Osteocyte (in vitro differentiated cells): ENCODE results near the gene TSPAN18. TPM values are rescaled to one million over a fixed set of nuclear protein-coding genes. Genes with fewer than 3 reads are reported as not detected.

Source experiments
- DNase-seq: peaks from one replicate; pipeline ENCODE4 v3.0.0; 2021; ENCODE audit warnings: mixed read lengths; ENCODE audit not compliant: unreplicated experiment; ENCODE audit errors: extremely low spot score
- H3K27ac Mint-ChIP-seq: one replicate; pipeline ENCODE4 v1.8.0; 2021; ENCODE audit warnings: mild to moderate bottlenecking, mixed read lengths; ENCODE audit not compliant: unreplicated experiment
- H3K27me3 Mint-ChIP-seq: one replicate; pipeline ENCODE4 v1.8.0; 2021; ENCODE audit warnings: mixed read lengths; ENCODE audit not compliant: unreplicated experiment
- H3K36me3 Mint-ChIP-seq: one replicate; pipeline ENCODE4 v1.8.0; 2021; ENCODE audit warnings: mixed read lengths; ENCODE audit not compliant: unreplicated experiment
- H3K4me1 Mint-ChIP-seq: one replicate; pipeline ENCODE4 v1.8.0; 2021; ENCODE audit warnings: mixed read lengths; ENCODE audit not compliant: unreplicated experiment
- H3K4me3 Mint-ChIP-seq: one replicate; pipeline ENCODE4 v1.8.0; 2021; ENCODE audit warnings: mild to moderate bottlenecking, moderate library complexity, mixed read lengths; ENCODE audit not compliant: unreplicated experiment
- H3K9me3 Mint-ChIP-seq: one replicate; pipeline ENCODE4 v1.8.0; 2021; ENCODE audit warnings: mixed read lengths; ENCODE audit not compliant: unreplicated experiment
- CTCF ChIP-seq: fragments of 200-600 bp; sonication (generic); IDR thresholded peaks from 2 replicates; pipeline ENCODE4 v1.5.0; 2021; ENCODE audit warnings: antibody characterized with exemption, mild to moderate bottlenecking, moderate library complexity
- total RNA-seq: library from RNA; stranded (reverse); gene quantifications from 2 replicates; pipeline ENCODE4 v1.2.1, GENCODE V29; 2021

TSPAN18 gene
- total RNA-seq, 1 donor from 2014 or later: 13.4 TPM

GRCh38 chr11:44943696-44944095 is 216.9 kb downstream of the TSPAN18 start:
- DNase-seq: no peak
- TF ChIP-seq CTCF: no peak
- Mint-ChIP-seq H3K36me3 (peaks cover 7% of the 10 kb centered on the region), H3K27me3 (no peaks in the 10 kb centered on the region), H3K9me3 (no peaks in the 10 kb centered on the region), H3K4me1 (peaks cover 52% of the 10 kb centered on the region), H3K4me3 (no peak overlapping the region), H3K27ac (no peak overlapping the region)

- Mint-ChIP-seq H3K4me1 (peaks cover 58% of the 10 kb centered on the region), H3K9me3 (no peaks in the 10 kb centered on the region), H3K36me3 (peaks cover 7% of the 10 kb centered on the region), H3K27ac (peak overlapping the region; percentile 38), H3K4me3 (no peak overlapping the region), H3K27me3 (no peaks in the 10 kb centered on the region)
- DNase-seq: no peak
- TF ChIP-seq CTCF: no peak
These were observed 217.6 kb downstream of the TSPAN18 start for GRCh38 chr11:44944181-44944852.

GRCh38 chr11:44944853-44945235 is 218.1 kb downstream of the TSPAN18 start:
- no peak overlapping the region for H3K27ac Mint-ChIP-seq
- H3K4me3 Mint-ChIP-seq: no peak overlapping the region
- no peak for DNase-seq
- no peak for TF ChIP-seq CTCF
- no peaks in the 10 kb centered on the region for H3K27me3 Mint-ChIP-seq
- peaks cover 7% of the 10 kb centered on the region for H3K36me3 Mint-ChIP-seq
- peaks cover 59% of the 10 kb centered on the region for H3K4me1 Mint-ChIP-seq
- H3K9me3 Mint-ChIP-seq: no peaks in the 10 kb centered on the region

GRCh38 chr11:44945666-44946065 is 218.9 kb downstream of the TSPAN18 start:
- no peak overlapping the region for H3K27ac Mint-ChIP-seq
- H3K9me3 Mint-ChIP-seq: no peaks in the 10 kb centered on the region
- peaks cover 59% of the 10 kb centered on the region for H3K4me1 Mint-ChIP-seq

GRCh38 chr11:44946263-44946662 is 219.5 kb downstream of the TSPAN18 start:
- TF ChIP-seq CTCF: no peak
- Mint-ChIP-seq H3K27me3 (no peaks in the 10 kb centered on the region), H3K4me3 (no peak overlapping the region), H3K36me3 (no peaks in the 10 kb centered on the region), H3K27ac (no peak overlapping the region), H3K9me3 (no peaks in the 10 kb centered on the region), H3K4me1 (peaks cover 57% of the 10 kb centered on the region)
- DNase-seq: no peak

More at GRCh38 chr11:44945666-44946065, 218.9 kb downstream of the TSPAN18 start:
- TF ChIP-seq CTCF: no peak
- Mint-ChIP-seq H3K4me3 (no peak overlapping the region), H3K27me3 (no peaks in the 10 kb centered on the region), H3K36me3 (peaks cover 3% of the 10 kb centered on the region)
- DNase-seq: no peak
